Astrocyte of the cerebellum (primary cell): Measurements from ENCODE around the gene MEOX1.

Source experiments
- DNase-seq: peaks from one replicate; pipeline ENCODE4 v3.0.0-alpha.2; 2011; ENCODE audit warnings: low read depth
- H3K4me3 ChIP-seq: 2 replicates; pipeline ENCODE4 v1.5.1; 2011; ENCODE audit warnings: mild to moderate bottlenecking, low read depth, low read length, moderate library complexity
- CTCF ChIP-seq: IDR thresholded peaks from 2 replicates; pipeline ENCODE4 v1.5.1; 2012; ENCODE audit warnings: low read length, low read depth, moderate library complexity, mild to moderate bottlenecking; ENCODE audit errors: missing control alignments
- in situ Hi-C: cut with HindIII; loops from 2 replicates; pipeline ENCODE4 v1.10.0; 2017; ENCODE audit warnings: low sequenced_read_pairs

Gene MEOX1

GRCh38 chr17:43648916-43649315 lies 12.8 kb downstream of the MEOX1 start:
- no peak overlapping the region for H3K4me3 ChIP-seq
- in situ Hi-C loops, result no loop called here
- no peak for DNase-seq
- no peak for TF ChIP-seq CTCF

- peak overlapping the region; percentile 32 for H3K4me3 ChIP-seq
- in situ Hi-C loops, result no loop called here
- no peak for TF ChIP-seq CTCF
- DNase-seq, result no peak
Measured at GRCh38 chr17:43645765-43646481, 15.8 kb downstream of the MEOX1 start.

- no peak for TF ChIP-seq CTCF
- no peak for DNase-seq
- in situ Hi-C loops, result no loop called here
- H3K4me3 ChIP-seq, result no peak overlapping the region
Measured at GRCh38 chr17:43645450-43645764, 16.3 kb downstream of the MEOX1 start.

GRCh38 chr17:43644081-43644480 lies 17.6 kb downstream of the MEOX1 start:
- TF ChIP-seq CTCF, result no peak
- in situ Hi-C loops, result no loop called here
- DNase-seq, result no peak
- H3K4me3 ChIP-seq, result no peak overlapping the region

- DNase-seq, result no peak
- no peak overlapping the region for H3K4me3 ChIP-seq
- no peak for TF ChIP-seq CTCF
- in situ Hi-C loops, result no loop called here
Measured at GRCh38 chr17:43641416-43641815, 20.3 kb downstream of the MEOX1 start.

GRCh38 chr17:43640491-43641252 lies 21.1 kb downstream of the MEOX1 start:
- in situ Hi-C loops, result no loop called here
- TF ChIP-seq CTCF, result no peak
- H3K4me3 ChIP-seq, result no peak overlapping the region
- no peak for DNase-seq
